Transverse colon (tissue), 4 donors: Measurements from ENCODE around the gene CDH15. TPM values are rescaled to one million over a fixed set of nuclear protein-coding genes. Genes with fewer than 3 reads are reported as not detected.

Experiments
- DNase-seq: peaks from one replicate; pipeline ENCODE4 v3.0.0-alpha.2; 2019
- H3K27ac ChIP-seq, 4 donors: fragments of 200-600 bp; sonication (generic); 2 replicates each; pipeline ENCODE4 v1.5.1; 2016 to 2018; ENCODE audit warnings: inconsistent platforms in 4 of 4
- H3K27me3 ChIP-seq: fragments of 200-600 bp; sonication (generic); 2 replicates; pipeline ENCODE4 v1.5.1; 2017; ENCODE audit warnings: inconsistent platforms
- H3K36me3 ChIP-seq, 4 donors: fragments of 200-600 bp; sonication (generic); 2 replicates each; pipeline ENCODE4 v1.5.1; 2017 to 2019; ENCODE audit warnings: inconsistent platforms in 4 of 4
- H3K4me1 ChIP-seq, 4 donors: fragments of 200-600 bp; sonication (generic); 2 replicates each; pipeline ENCODE4 v1.5.1; 2017 to 2020; ENCODE audit warnings: inconsistent platforms in 4 of 4
- H3K4me3 ChIP-seq, 4 donors: fragments of 200-600 bp; sonication (generic); 1 replicate in 1 of 4; 2 replicates in 3 of 4; pipeline versions ENCODE4 v1.5.1 to v1.6.1; 2017 to 2019; ENCODE audit warnings: inconsistent platforms in 4 of 4
- H3K9me3 ChIP-seq, 2 donors: fragments of 200-600 bp; sonication (generic); 2 replicates each; pipeline ENCODE4 v1.5.1; 2017 to 2019; ENCODE audit warnings: inconsistent platforms in 2 of 2
- CTCF ChIP-seq, 5 experiments: fragments of 200-600 bp in 3 of 5; fragments of 450-650 bp in 2 of 5; sonication (generic) in 3 of 5; IDR thresholded peaks; 1 replicate in 2 of 5; 2 replicates in 3 of 5; pipeline ENCODE4 v1.5.1; 2016 to 2017; ENCODE audit warnings: antibody characterized with exemption in 5 of 5, inconsistent platforms in 3 of 5, mild to moderate bottlenecking in 2 of 5, moderate library complexity in 1 of 5
- EP300 ChIP-seq: sonication (generic); formaldehyde crosslinking; IDR thresholded peaks from one replicate; pipeline ENCODE4 v1.6.1; 2017; ENCODE audit warnings: antibody characterized with exemption, low read depth
- POLR2A ChIP-seq: fragments of 450-650 bp; IDR thresholded peaks from one replicate; pipeline ENCODE4 v1.6.1; 2016; ENCODE audit warnings: antibody characterized with exemption, mild to moderate bottlenecking, moderate library complexity
- POLR2AphosphoS5 ChIP-seq, 3 donors: sonication (generic); formaldehyde crosslinking; IDR thresholded peaks; one replicate each; pipeline ENCODE4 v1.6.1; 2016; ENCODE audit warnings: antibody characterized with exemption in 3 of 3
- WGBS, 2 donors: methylation state at CpG; one replicate each; pipeline ENCODE4 v1.1.5; 2018; ENCODE audit warnings: low coverage in 1 of 2; 5-methylcytosine and 5-hydroxymethylcytosine counted together
- in situ Hi-C, 4 donors: fragments of 200-750 bp; cut with MboI; loops; one replicate each; pipeline versions ENCODE4 v1.15.0 to v1.15.1; 2017; ENCODE audit warnings: low sequenced_read_pairs in 3 of 4, low pct_ligation_motif_present in 1 of 4, low pct_unique_long_range_greater_than_20kb in 1 of 4
- intact Hi-C: fragments of 100-400 bp; cut with DNase I; formaldehyde crosslinking; loops from one replicate; pipeline ENCODE4 v1.15.1; 2023; ENCODE audit warnings: low total_unique reads
- total RNA-seq, 4 donors: library from RNA; depleted of rRNA; stranded (reverse); fragments of >200 nt; gene quantifications; one replicate each; pipeline ENCODE4 v1.1.0, GENCODE V29; 2016

Gene CDH15
- total RNA-seq, 4 donors from 2014 or later: not detected

DNA sequence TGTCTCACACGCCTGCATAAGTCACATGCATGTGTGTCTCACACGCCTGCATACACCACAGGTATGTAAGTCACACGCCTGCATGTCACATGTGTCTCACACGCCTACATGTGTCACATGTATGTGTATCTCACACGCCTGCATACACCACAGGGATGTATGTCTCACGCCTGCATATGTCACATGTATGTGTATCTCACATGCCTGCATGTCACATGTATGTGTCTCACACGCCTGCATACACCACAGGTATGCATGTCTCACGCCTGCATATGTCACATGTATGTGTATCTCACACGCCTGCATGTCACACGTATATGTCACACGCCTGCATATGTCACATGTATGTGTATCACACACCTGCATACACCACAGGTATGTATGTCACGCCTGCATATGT is 13.8 kb upstream of the CDH15 start:
- 85 to 89% methylated on average over 7 to 12 of the region's 12 CpGs for whole genome bisulfite sequencing, 2 donors
- in situ Hi-C loops: loop anchor here in 2 of 4 donors (25.0 kb wide), 1 partner anchor 220 kb away; no protein-coding TSS in a partner anchor

DNA sequence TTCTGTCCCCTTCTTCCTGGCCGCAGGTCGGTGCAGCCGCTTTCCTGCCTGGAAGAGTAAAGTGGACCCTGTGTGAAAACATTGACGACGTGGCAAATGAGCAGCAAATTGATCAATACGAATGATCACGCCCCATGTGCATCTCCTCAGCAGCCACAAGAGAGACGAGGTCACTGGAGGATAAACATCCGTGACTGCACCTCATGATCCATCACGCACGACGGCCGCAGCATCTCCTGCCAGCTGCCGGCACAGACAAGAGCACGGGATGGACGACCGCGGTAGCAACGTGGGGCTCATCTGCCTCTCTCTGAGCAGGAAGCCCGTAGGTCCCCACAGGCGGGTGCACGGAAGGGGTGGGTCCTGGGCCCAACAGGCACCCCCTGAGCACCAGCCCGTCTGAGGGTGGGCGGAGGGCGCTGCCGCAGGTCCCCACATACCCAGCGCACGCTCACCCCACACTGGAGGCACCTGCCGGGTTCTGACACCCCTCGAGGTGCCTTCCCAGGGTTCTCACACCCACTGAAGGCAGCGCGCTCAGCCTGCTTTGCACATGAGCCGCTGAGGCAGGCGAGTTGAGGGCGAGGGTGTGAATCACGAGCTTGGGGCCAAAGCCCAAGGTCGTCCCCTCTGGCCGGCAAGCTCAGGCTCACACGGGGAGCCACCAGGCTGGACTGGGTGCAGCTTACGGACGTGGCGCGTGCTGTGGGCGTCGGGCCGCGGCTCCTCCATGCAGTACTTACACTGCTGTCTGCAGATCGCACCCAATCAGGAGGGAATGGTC is 12.3 kb upstream of the CDH15 start:
- in situ Hi-C loops: loop anchor here in 2 of 4 donors (25.0 kb wide), 1 partner anchor 222 kb away; no protein-coding TSS in a partner anchor
- no peak for TF ChIP-seq EP300
- TF ChIP-seq POLR2A: no peak
- no peak for TF ChIP-seq POLR2AphosphoS5 (IDR thresholded peaks at IDR 0.05)
- no peak for TF ChIP-seq CTCF (IDR thresholded peaks at IDR 0.05)
- intact Hi-C loops: no loop called here

More for the DNA sequence above, 13.8 kb upstream of the CDH15 start:
- H3K36me3 ChIP-seq: no peaks in the 10 kb centered on the region
- no peak for TF ChIP-seq POLR2A
- peaks cover 11% of the 10 kb centered on the region for H3K27me3 ChIP-seq
- intact Hi-C loops: no loop called here
- H3K4me3 ChIP-seq: no peak overlapping the region
- H3K4me1 ChIP-seq: peaks cover 10 to 18% (median 12%) of the 10 kb centered on the region in 4 donors
- no peaks in the 10 kb centered on the region for H3K9me3 ChIP-seq
- no peak overlapping the region for H3K27ac ChIP-seq
- DNase-seq: no peak

GRCh38 chr16:89159850-89160354 is 11.6 kb upstream of the CDH15 start:
- intact Hi-C loops: no loop called here
- TF ChIP-seq EP300: no peak
- no peak for TF ChIP-seq CTCF (IDR thresholded peaks at IDR 0.05)
- DNase-seq: no peak

More for the DNA sequence above, 12.3 kb upstream of the CDH15 start:
- no peak for DNase-seq
- no peaks in the 10 kb centered on the region for H3K9me3 ChIP-seq
- no peak overlapping the region for H3K4me3 ChIP-seq
- no peaks in the 10 kb centered on the region for H3K36me3 ChIP-seq
- H3K27ac ChIP-seq: no peak overlapping the region
- H3K4me1 ChIP-seq: peaks cover 10 to 18% (median 12%) of the 10 kb centered on the region in 4 donors
- peaks cover 14% of the 10 kb centered on the region for H3K27me3 ChIP-seq
- 81% methylated on average over 41 of the region's 48 CpGs; no CpG with 5 or more reads in 1 of the 2 donors for WGBS, 2 donors

GRCh38 chr16:89160977-89161701 is 10.4 kb upstream of the CDH15 start:
- no peak for DNase-seq
- Histone ChIP-seq H3K27ac (no peak overlapping the region), H3K36me3 (no peaks in the 10 kb centered on the region), H3K9me3 (no peaks in the 10 kb centered on the region), H3K4me1 (peaks cover 0 to 4% (median under 1%) of the 10 kb centered on the region in 4 donors), H3K27me3 (peaks cover 10% of the 10 kb centered on the region), H3K4me3 (no peak overlapping the region)
- WGBS, 2 donors: 86% methylated on average over 26 of the region's 29 CpGs; no CpG with 5 or more reads in 1 of the 2 donors
- in situ Hi-C loops: loop anchor here in 2 of 4 donors (25.0 kb wide), 1 partner anchor 224 kb away; no protein-coding TSS in a partner anchor
- TF ChIP-seq CTCF (IDR thresholded peaks at IDR 0.05): no peak
- no peak for TF ChIP-seq POLR2A
- no peak for TF ChIP-seq EP300
- no peak for TF ChIP-seq POLR2AphosphoS5 (IDR thresholded peaks at IDR 0.05)
- intact Hi-C loops: no loop called here

More at GRCh38 chr16:89159850-89160354, 11.6 kb upstream of the CDH15 start:
- in situ Hi-C loops: loop anchor here in 2 of 4 donors (25.0 kb wide), 1 partner anchor 223 kb away; no protein-coding TSS in a partner anchor
- H3K36me3 ChIP-seq: no peaks in the 10 kb centered on the region
- H3K27me3 ChIP-seq: peaks cover 14% of the 10 kb centered on the region
- no peak overlapping the region for H3K27ac ChIP-seq
- 87% methylated on average over 20 of the region's 20 CpGs; no CpG with 5 or more reads in 1 of the 2 donors for WGBS, 2 donors
- H3K4me1 ChIP-seq: peaks cover 6 to 13% (median 8%) of the 10 kb centered on the region in 4 donors
- no peaks in the 10 kb centered on the region for H3K9me3 ChIP-seq
- H3K4me3 ChIP-seq: no peak overlapping the region
